SIG-M5 treated with dmso at 0.1 percent for 504 hours (cell line): Measurements from ENCODE around the gene MROH8.
A peak's percentile ranks its signal among the peaks of the same experiment; 100 is the strongest.

Experiments
- DNase-seq: peaks from one replicate; lab custom pipeline; 2025; ENCODE audit not compliant: unreplicated experiment; lab: John Stamatoyannopoulos, UW

The MROH8 gene

GRCh38 chr20:37200376-37200775 lies 21.0 kb upstream of the MROH8 start:
- no peak for DNase-seq

- no peak for DNase-seq
Observed at GRCh38 chr20:37198932-37199660, 19.7 kb upstream of the MROH8 start.

- no peak for DNase-seq
Observed at GRCh38 chr20:37194621-37195417, 15.5 kb upstream of the MROH8 start.

GRCh38 chr20:37193821-37194220 lies 14.5 kb upstream of the MROH8 start:
- no peak for DNase-seq

- no peak for DNase-seq
Observed at GRCh38 chr20:37193226-37193625, 13.9 kb upstream of the MROH8 start.

- peak; percentile 83 for DNase-seq
Observed at GRCh38 chr20:37192137-37192854, 12.9 kb upstream of the MROH8 start.

GRCh38 chr20:37190354-37191112 lies 11.2 kb upstream of the MROH8 start:
- DNase-seq: no peak

GRCh38 chr20:37189416-37190016 lies 10.2 kb upstream of the MROH8 start:
- no peak for DNase-seq

GRCh38 chr20:37188787-37189186 lies 9.4 kb upstream of the MROH8 start:
- no peak for DNase-seq

GRCh38 chr20:37185686-37186085 lies 6.3 kb upstream of the MROH8 start:
- DNase-seq: no peak

- DNase-seq: peak; percentile 44
Observed at GRCh38 chr20:37179683-37180524, 556 bp upstream of the MROH8 start.

GRCh38 chr20:37172836-37173235 lies 6.5 kb downstream of the MROH8 start:
- no peak for DNase-seq

GRCh38 chr20:37166867-37167266 lies 12.5 kb downstream of the MROH8 start:
- no peak for DNase-seq

- DNase-seq: no peak
Observed at GRCh38 chr20:37165031-37165430, 14.3 kb downstream of the MROH8 start.

- no peak for DNase-seq
Observed at GRCh38 chr20:37163832-37164554, 15.4 kb downstream of the MROH8 start.

- DNase-seq: no peak
Observed at GRCh38 chr20:37162646-37163045, 16.7 kb downstream of the MROH8 start.

- DNase-seq: no peak
Observed at GRCh38 chr20:37161830-37162549, 17.4 kb downstream of the MROH8 start.

GRCh38 chr20:37160683-37161082 lies 18.7 kb downstream of the MROH8 start:
- DNase-seq: no peak
